ENCODE data around the gene MOGAT3. TPM values are rescaled to one million over a fixed set of nuclear protein-coding genes. Genes with fewer than 3 reads are reported as not detected.

MOGAT3 gene
- total and polyA plus RNA-seq, 2 of the 4 experiments (the other 2 are of a cell fraction) = not detected

DNA sequence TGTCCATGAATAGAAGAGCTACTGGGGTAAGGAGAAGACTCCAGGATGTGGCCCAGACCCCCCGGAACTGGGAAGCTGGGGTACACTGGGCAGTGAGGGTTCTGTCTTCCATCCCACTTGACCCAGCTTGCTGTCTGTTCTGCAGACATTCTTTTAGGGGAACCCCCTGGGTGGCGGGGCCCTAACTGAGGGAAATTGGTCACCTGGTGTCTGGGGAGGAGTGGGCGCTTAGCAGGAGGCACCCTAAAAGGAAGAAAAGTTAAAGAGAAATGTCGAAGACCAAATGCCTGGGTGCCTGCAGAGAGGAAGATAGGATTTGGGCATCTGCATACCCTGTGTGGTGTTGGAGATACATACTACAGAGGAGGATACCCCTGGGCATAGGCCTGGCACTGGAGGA lies 45.5 kb downstream of the MOGAT3 start:
- in situ Hi-C loops (cut with MboI; ENCODE audit: low sequenced_read_pairs) = no loop called here
- Histone ChIP-seq H3K36me3 (ENCODE audit: control insufficient read depth, insufficient read depth, low read length) (peaks cover 24% of the 10 kb centered on the region), H4K91ac (ENCODE audit: insufficient read depth, low read depth, low read length) (peak overlapping the region; percentile 88), H3K9me1 (ENCODE audit: insufficient read depth, low read length) (peaks cover 3% of the 10 kb centered on the region), H3K23ac (ENCODE audit: low read depth, low read length) (peak overlapping the region; percentile 82), H3K79me1 (ENCODE audit: low read depth in 1 of 2, low read length in 2 of 2) (peaks cover 10 to 38% of the 10 kb centered on the region in 2 experiments), H2BK20ac (ENCODE audit: low read depth, low read length) (no peak overlapping the region), H3K4me2 (ENCODE audit: low read depth, low read length) (peak overlapping the region; percentile 71), H3K4me3 (ENCODE audit: insufficient read depth, low read depth, low read length) (peak overlapping the region; percentile 84), H2AFZ (replicated peaks; ENCODE audit: low read length, poor library complexity) (peak overlapping the region; percentile 92), H3K4me1 (ENCODE audit: control insufficient read depth, insufficient read depth, low read length) (peaks cover 7% of the 10 kb centered on the region), H3K56ac (ENCODE audit: extremely low read depth, insufficient read depth, low read length) (peak overlapping the region; percentile 71; the same call in 1 of the 2 replicates), H2BK120ac (ENCODE audit: low read depth, low read length) (0 out of 2 replicates have a peak overlapping the region, but pooled peaks have one; percentile 23), H4K5ac (ENCODE audit: low read depth, low read length) (peak overlapping the region; percentile 39), H2AK9ac (replicated peaks; ENCODE audit: low read depth, low read length, poor library complexity) (peak overlapping the region; percentile 97), H4K20me1 (ENCODE audit: insufficient read depth, low read length) (peaks cover 7% of the 10 kb centered on the region; the same call in 1 of the 2 replicates), H3K9me3 (ENCODE audit: control insufficient read depth, insufficient read depth, low read length) (no peaks in the 10 kb centered on the region), H3K4ac (ENCODE audit: low read depth, low read length) (peak overlapping the region; percentile 84), H4K8ac (ENCODE audit: low read depth in 2 of 2, low read length in 2 of 2) (peak overlapping the region; percentile 66 to 95), H3K18ac (ENCODE audit: low read depth, low read length) (peak overlapping the region; percentile 5), H2BK15ac (ENCODE audit: low read depth, low read length) (no peak overlapping the region; the same call in 2 of the 3 replicates), H3K14ac (replicated peaks; ENCODE audit: low read depth, low read length) (peak overlapping the region; percentile 78), H3K27me3 (ENCODE audit: control insufficient read depth, insufficient read depth, low read length) (no peaks in the 10 kb centered on the region), H2AK5ac (ENCODE audit: low read depth, low read length) (peak overlapping the region; percentile 76), H2BK5ac (ENCODE audit: low read depth, low read length, poor library complexity, severe bottlenecking) (peak overlapping the region; percentile 67), H3K27ac (ENCODE audit: insufficient read depth, low read length) (peak overlapping the region; percentile 75), H3K9ac (ENCODE audit: low read depth, low read length) (peak overlapping the region; percentile 93)
- no peak for ATAC-seq (ENCODE audit: low read depth)
- TF ChIP-seq RFX5 (IDR thresholded peaks at IDR 0.05; ENCODE audit: low read depth, low read length) (no peak), MAZ (IDR thresholded peaks at IDR 0.05; ENCODE audit: borderline replicate concordance, low read depth, low read length) (peak; percentile 12; the same call in 1 of the 2 replicates), RCOR1 (IDR thresholded peaks at IDR 0.05; ENCODE audit: insufficient replicate concordance, low read length) (no peak), POLR2A (IDR thresholded peaks at IDR 0.05; ENCODE audit: low read depth, low read length) (no peak), MXI1 (IDR thresholded peaks at IDR 0.05; ENCODE audit: borderline replicate concordance, low read depth, low read length) (no peak)
- TF ChIP-seq, protein P1, sequence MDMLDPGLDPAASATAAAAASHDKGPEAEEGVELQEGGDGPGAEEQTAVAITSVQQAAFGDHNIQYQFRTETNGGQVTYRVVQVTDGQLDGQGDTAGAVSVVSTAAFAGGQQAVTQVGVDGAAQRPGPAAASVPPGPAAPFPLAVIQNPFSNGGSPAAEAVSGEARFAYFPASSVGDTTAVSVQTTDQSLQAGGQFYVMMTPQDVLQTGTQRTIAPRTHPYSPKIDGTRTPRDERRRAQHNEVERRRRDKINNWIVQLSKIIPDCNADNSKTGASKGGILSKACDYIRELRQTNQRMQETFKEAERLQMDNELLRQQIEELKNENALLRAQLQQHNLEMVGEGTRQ (IDR thresholded peaks at IDR 0.05; ENCODE audit: low read depth, low read length) = no peak
- intact Hi-C loops (cut with micrococcal nuclease) = no loop called here
- POLR2A ChIA-PET (ENCODE audit: unreplicated experiment) = no interaction called here
- DNase-seq = no peak
- dilution Hi-C loops (cut with HindIII; ENCODE audit: low sequenced_read_pairs, unreplicated experiment) = no loop called here
- BruUV-seq (replicated peaks) = no TSS peak
- 100% methylated on average over 1 of the region's 4 CpGs; no CpG with 5 or more reads in 1 of the 2 experiments for WGBS, 2 experiments (ENCODE audit: extremely low coverage in 2 of 2, insufficient read length in 1 of 2)
- CTCF ChIA-PET = interaction anchor here (1.4 to 2.8 kb wide), 2 partner anchors 11 to 37 kb away, joined by 8 to 10 read pairs; no protein-coding TSS in a partner anchor

All from IMR-90 (cell line).